ENCODE results near the gene LCE2D. TPM values are rescaled to one million over a fixed set of nuclear protein-coding genes. Genes with fewer than 3 reads are reported as not detected.

The LCE2D gene
- total and polyA plus RNA-seq, 4 donors, result not detected

Other genes with a start within 250 kb of the LCE2D start
- gene CRNN, start 249.1 kb upstream of the LCE2D start, total RNA-seq, result not detected
- gene CRNN, start 249.1 kb upstream of the LCE2D start, polyA plus RNA-seq, result 1 to 10 TPM; 1.4 to 3.0 TPM
- gene LCE5A, start 152.6 kb upstream of the LCE2D start, total RNA-seq, result not detected
- gene LCE5A, start 152.6 kb upstream of the LCE2D start, polyA plus RNA-seq, result under 1 TPM in 1 of 2 donors, not detected in 1; 0.15 TPM
- not detected for gene CRCT1, start 148.9 kb upstream of the LCE2D start, total RNA-seq
- 1 to 10 TPM in 1 of 2 donors, under 1 TPM in 1; 0.18 to 1.1 TPM for gene CRCT1, start 148.9 kb upstream of the LCE2D start, polyA plus RNA-seq
- not detected for gene LCE3E, start 96.6 kb upstream of the LCE2D start, total RNA-seq
- gene LCE3E, start 96.6 kb upstream of the LCE2D start, polyA plus RNA-seq, result not detected
- not detected for gene LCE3D, start 82.9 kb upstream of the LCE2D start, total RNA-seq
- not detected for gene LCE3D, start 82.9 kb upstream of the LCE2D start, polyA plus RNA-seq
- not detected for gene LCE3C, start 63.1 kb upstream of the LCE2D start, total RNA-seq
- gene LCE3C, start 63.1 kb upstream of the LCE2D start, polyA plus RNA-seq, result not detected
- gene LCE3B, start 49.6 kb upstream of the LCE2D start, total RNA-seq, result not detected
- not detected for gene LCE3B, start 49.6 kb upstream of the LCE2D start, polyA plus RNA-seq
- not detected for gene LCE3A, start 40.3 kb upstream of the LCE2D start, total RNA-seq
- gene LCE3A, start 40.3 kb upstream of the LCE2D start, polyA plus RNA-seq, result not detected
- not detected for gene LCE2C, start 11.9 kb downstream of the LCE2D start, total RNA-seq
- gene LCE2C, start 11.9 kb downstream of the LCE2D start, polyA plus RNA-seq, result not detected
- not detected for gene LCE2B, start 22.7 kb downstream of the LCE2D start, total RNA-seq
- not detected for gene LCE2B, start 22.7 kb downstream of the LCE2D start, polyA plus RNA-seq
- gene LCE2A, start 35.0 kb downstream of the LCE2D start, total RNA-seq, result not detected
- gene LCE2A, start 35.0 kb downstream of the LCE2D start, polyA plus RNA-seq, result not detected
- gene LCE4A, start 44.8 kb downstream of the LCE2D start, total RNA-seq, result not detected
- gene LCE4A, start 44.8 kb downstream of the LCE2D start, polyA plus RNA-seq, result not detected
- gene KPRP, start 94.6 kb downstream of the LCE2D start, total RNA-seq, result not detected
- not detected for gene KPRP, start 94.6 kb downstream of the LCE2D start, polyA plus RNA-seq
- not detected for gene LCE1F, start 111.8 kb downstream of the LCE2D start, total RNA-seq
- not detected for gene LCE1F, start 111.8 kb downstream of the LCE2D start, polyA plus RNA-seq
- gene LCE1E, start 122.9 kb downstream of the LCE2D start, total RNA-seq, result not detected
- gene LCE1E, start 122.9 kb downstream of the LCE2D start, polyA plus RNA-seq, result not detected
- gene LCE1D, start 133.3 kb downstream of the LCE2D start, total RNA-seq, result not detected
- gene LCE1D, start 133.3 kb downstream of the LCE2D start, polyA plus RNA-seq, result not detected
- gene LCE1C, start 143.3 kb downstream of the LCE2D start, total RNA-seq, result not detected
- gene LCE1C, start 143.3 kb downstream of the LCE2D start, polyA plus RNA-seq, result not detected
- not detected for gene LCE1B, start 148.6 kb downstream of the LCE2D start, total RNA-seq
- not detected for gene LCE1B, start 148.6 kb downstream of the LCE2D start, polyA plus RNA-seq
- not detected for gene LCE1A, start 164.1 kb downstream of the LCE2D start, total RNA-seq
- not detected for gene LCE1A, start 164.1 kb downstream of the LCE2D start, polyA plus RNA-seq
- gene LCE6A, start 179.5 kb downstream of the LCE2D start, total RNA-seq, result not detected
- not detected for gene LCE6A, start 179.5 kb downstream of the LCE2D start, polyA plus RNA-seq
- not detected for gene LCE7A, start 196.6 kb downstream of the LCE2D start, total RNA-seq
- not detected for gene LCE7A, start 196.6 kb downstream of the LCE2D start, polyA plus RNA-seq
- gene SMCP, start 214.9 kb downstream of the LCE2D start, total RNA-seq, result not detected
- gene SMCP, start 214.9 kb downstream of the LCE2D start, polyA plus RNA-seq, result not detected
- gene IVL, start 245.2 kb downstream of the LCE2D start, total RNA-seq, result not detected
- gene IVL, start 245.2 kb downstream of the LCE2D start, polyA plus RNA-seq, result under 1 TPM; 0.13 TPM

Measured in aorta (tissue), 4 donors.